OCI-LY3 (cell line): ENCODE data around the gene INS.

ENCODE experiments used
- CTCF ChIP-seq: fragments of 200-600, 300-600 bp; sonication (generic); IDR thresholded peaks from 2 replicates; pipeline ENCODE4 v1.5.1; 2014; ENCODE audit warnings: antibody characterized with exemption, low read length, low read depth
- EZH2phosphoT487 ChIP-seq: fragments of 200-600 bp; shearing (Covaris generic); IDR thresholded peaks from 2 replicates; pipeline ENCODE4 v1.6.1; 2018; ENCODE audit warnings: antibody characterized with exemption, mixed run types, low read depth

DNA sequence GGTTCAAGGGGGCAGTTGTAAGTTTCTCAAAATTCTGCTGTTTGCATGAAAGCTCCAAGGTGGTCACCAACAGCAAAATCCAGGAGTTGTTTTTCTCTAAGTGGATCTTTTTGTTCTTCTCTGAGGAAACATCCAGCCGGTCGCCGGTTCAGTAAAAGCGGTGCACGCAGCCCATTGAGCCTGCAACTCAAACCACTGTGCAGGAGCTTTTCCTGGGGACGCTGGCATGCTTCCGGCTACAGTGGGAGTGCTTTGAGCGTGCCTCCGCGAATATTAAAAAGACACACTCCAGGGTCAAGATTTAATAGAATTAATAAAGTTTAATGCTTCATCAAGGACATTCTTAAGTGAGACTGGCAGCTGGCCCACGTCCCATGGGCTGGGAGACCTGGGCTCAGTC is 47.2 kb downstream of the INS start:
- no peak for TF ChIP-seq CTCF
- no peak for TF ChIP-seq EZH2phosphoT487
